ENCODE results near the gene CCDC182.

CCDC182 gene

GRCh38 chr17:57745242-57745641 lies at the start of gene CCDC182:
Gene CCDC182 (minus strand): TSS chr17:57745299. CDS start chr17:57745272, 27 bp downstream.
- no peak for DNase-seq (ENCODE audit: low read depth)

GRCh38 chr17:57794841-57795240 lies 49.7 kb upstream of the CCDC182 start:
- no peak for DNase-seq (ENCODE audit: low read depth)

GRCh38 chr17:57788725-57789124 lies 43.6 kb upstream of the CCDC182 start:
- DNase-seq (ENCODE audit: low read depth): no peak

GRCh38 chr17:57785022-57785421 lies 39.9 kb upstream of the CCDC182 start:
- DNase-seq (ENCODE audit: low read depth): no peak

- DNase-seq (ENCODE audit: low read depth): no peak
Observed at GRCh38 chr17:57784226-57784895, 39.3 kb upstream of the CCDC182 start.

GRCh38 chr17:57783338-57783742 lies 38.2 kb upstream of the CCDC182 start:
- DNase-seq (ENCODE audit: low read depth): peak; percentile 80

GRCh38 chr17:57782647-57783337 lies 37.7 kb upstream of the CCDC182 start:
- DNase-seq (ENCODE audit: low read depth): no peak

- no peak for DNase-seq (ENCODE audit: low read depth)
Observed at GRCh38 chr17:57782062-57782490, 37.0 kb upstream of the CCDC182 start.

- no peak for DNase-seq (ENCODE audit: low read depth)
Observed at GRCh38 chr17:57781386-57782061, 36.4 kb upstream of the CCDC182 start.

- DNase-seq (ENCODE audit: low read depth): no peak
Observed at GRCh38 chr17:57779706-57780105, 34.6 kb upstream of the CCDC182 start.

GRCh38 chr17:57778306-57778705 lies 33.2 kb upstream of the CCDC182 start:
- DNase-seq (ENCODE audit: low read depth): no peak

GRCh38 chr17:57776366-57776765 lies 31.3 kb upstream of the CCDC182 start:
- no peak for DNase-seq (ENCODE audit: low read depth)

- DNase-seq (ENCODE audit: low read depth): no peak
Observed at GRCh38 chr17:57774872-57775271, 29.8 kb upstream of the CCDC182 start.

- DNase-seq (ENCODE audit: low read depth): no peak
Observed at GRCh38 chr17:57773557-57773956, 28.5 kb upstream of the CCDC182 start.

GRCh38 chr17:57772774-57773173 lies 27.7 kb upstream of the CCDC182 start:
- DNase-seq (ENCODE audit: low read depth): no peak

- no peak for DNase-seq (ENCODE audit: low read depth)
Observed at GRCh38 chr17:57767561-57767960, 22.5 kb upstream of the CCDC182 start.

GRCh38 chr17:57766318-57766943 lies 21.3 kb upstream of the CCDC182 start:
- DNase-seq (ENCODE audit: low read depth): no peak

GRCh38 chr17:57762452-57763395 lies 17.6 kb upstream of the CCDC182 start:
- no peak for DNase-seq (ENCODE audit: low read depth)

GRCh38 chr17:57761887-57762286 lies 16.8 kb upstream of the CCDC182 start:
- no peak for DNase-seq (ENCODE audit: low read depth)

GRCh38 chr17:57760046-57760445 lies 14.9 kb upstream of the CCDC182 start:
- no peak for DNase-seq (ENCODE audit: low read depth)

- DNase-seq (ENCODE audit: low read depth): no peak
Observed at GRCh38 chr17:57758654-57759053, 13.6 kb upstream of the CCDC182 start.

Data from activated T-cell treated with anti-CD3 and anti-CD28 coated beads for 48 hours (primary cell).